HEK293T (cell line): ENCODE measurements around the gene UFC1.

Experiments used
- CTCF ChIA-PET: fragments of 350-600 bp; formaldehyde crosslinking; extraction: SDS; loops from one replicate; lab custom pipeline; 2021; ENCODE audit warnings: antibody characterized with exemption, inconsistent platforms; lab: Yijun Ruan, JAX
- POLR2A ChIA-PET: fragments of 350-600 bp; formaldehyde crosslinking; extraction: SDS; loops from one replicate; lab custom pipeline; 2020; ENCODE audit warnings: antibody characterized with exemption, inconsistent platforms; lab: Yijun Ruan, JAX
- DNase-seq: peaks from one replicate; pipeline ENCODE4 v3.0.0; 2012; ENCODE audit warnings: mixed read lengths; ENCODE audit errors: extremely low spot score
- BHLHE40 ChIP-seq: fragments of 450-650 bp; IDR thresholded peaks from 2 replicates; pipeline ENCODE4 v1.6.1; 2016; ENCODE audit warnings: mild to moderate bottlenecking, moderate library complexity, borderline replicate concordance
- CTBP1 ChIP-seq: fragments of 450-650 bp; IDR thresholded peaks from 2 replicates; pipeline ENCODE4 v1.6.1; 2016; ENCODE audit warnings: borderline replicate concordance
- ELF4 ChIP-seq: fragments of 450-650 bp; IDR thresholded peaks from 2 replicates; pipeline ENCODE4 v1.6.1; 2017; ENCODE audit warnings: antibody characterized with exemption
- FOXK2 ChIP-seq: fragments of 450-650 bp; IDR thresholded peaks from 2 replicates; pipeline ENCODE4 v1.6.1; 2016; ENCODE audit warnings: mild to moderate bottlenecking
- FOXM1 ChIP-seq: fragments of 450-650 bp; IDR thresholded peaks from 2 replicates; pipeline ENCODE4 v1.6.1; 2017; ENCODE audit warnings: mild to moderate bottlenecking, borderline replicate concordance
- HDGF ChIP-seq: fragments of 450-650 bp; IDR thresholded peaks from 2 replicates; pipeline ENCODE4 v1.6.1; 2017; ENCODE audit warnings: antibody characterized with exemption, borderline replicate concordance
- L3MBTL2 ChIP-seq: fragments of 450-650 bp; conservative IDR thresholded peaks from 2 replicates; pipeline ENCODE4 v1.6.1; 2016; ENCODE audit warnings: mild to moderate bottlenecking
- LEF1 ChIP-seq: fragments of 450-650 bp; IDR thresholded peaks from 2 replicates; pipeline ENCODE4 v1.6.1; 2017; ENCODE audit warnings: mild to moderate bottlenecking, borderline replicate concordance
- NFRKB ChIP-seq: fragments of 450-650 bp; IDR thresholded peaks from 2 replicates; pipeline ENCODE4 v1.6.1; 2016; ENCODE audit warnings: mild to moderate bottlenecking, moderate library complexity
- SP1 ChIP-seq: fragments of 450-650 bp; IDR thresholded peaks from 2 replicates; pipeline ENCODE4 v1.6.1; 2017
- SUZ12 ChIP-seq: fragments of 450-650 bp; IDR thresholded peaks from 2 replicates; pipeline ENCODE4 v1.6.1; 2016; ENCODE audit warnings: mild to moderate bottlenecking
- TARDBP ChIP-seq: fragments of 450-650 bp; IDR thresholded peaks from 2 replicates; pipeline ENCODE4 v1.6.1; 2016
- ZNF384 ChIP-seq: fragments of 450-650 bp; IDR thresholded peaks from 2 replicates; pipeline ENCODE4 v1.6.1; 2016
- TF ChIP-seq, protein P1 (sequence below): fragments of 450-650 bp; IDR thresholded peaks from 2 replicates; pipeline ENCODE4 v1.6.1; 2016

Gene UFC1

DNA sequence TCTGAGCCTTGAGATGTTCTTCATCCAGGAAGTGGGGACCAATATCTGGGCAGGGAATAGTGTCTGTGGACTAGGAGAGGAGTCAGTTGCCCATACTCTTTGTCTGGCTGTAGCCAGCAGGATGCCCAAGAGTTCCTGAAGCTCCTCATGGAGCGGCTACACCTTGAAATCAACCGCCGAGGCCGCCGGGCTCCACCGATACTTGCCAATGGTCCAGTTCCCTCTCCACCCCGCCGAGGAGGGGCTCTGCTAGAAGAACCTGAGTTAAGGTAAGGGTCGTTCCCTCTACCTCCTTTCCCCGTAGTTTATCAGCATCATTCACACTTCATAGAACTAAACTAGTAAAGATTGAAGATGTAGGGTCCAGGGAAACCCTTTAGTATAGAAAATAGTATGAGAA lies 9.0 kb downstream of the UFC1 start:
- no peak for DNase-seq
- TF ChIP-seq FOXM1 (no peak), CTBP1 (no peak), BHLHE40 (no peak), TARDBP (no peak), ELF4 (no peak)
- ChIA-PET POLR2A (interaction anchor here (1.2 to 1.3 kb wide), 2 partner anchors 9 to 10 kb away, joined by 3 to 4 read pairs; partner anchors contain the start of gene UFC1), CTCF (no interaction called here)

DNA sequence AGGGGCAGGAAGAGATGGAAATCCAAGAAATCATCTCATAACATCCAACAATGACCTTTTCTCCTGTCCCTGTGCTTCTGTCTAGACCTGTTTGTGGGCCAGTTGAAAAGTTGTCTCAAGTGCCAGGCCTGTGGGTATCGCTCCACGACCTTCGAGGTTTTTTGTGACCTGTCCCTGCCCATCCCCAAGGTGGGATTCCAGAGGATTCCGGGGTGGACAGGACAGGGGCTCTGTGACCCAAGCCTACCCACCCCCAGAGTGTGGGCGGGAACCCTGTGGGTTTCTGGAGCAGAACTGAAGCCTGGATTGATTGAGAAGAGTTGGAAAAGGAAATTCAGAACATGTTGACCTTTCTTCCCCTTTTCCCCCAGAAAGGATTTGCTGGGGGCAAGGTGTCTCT lies 10.0 kb downstream of the UFC1 start:
- no peak for DNase-seq
- TF ChIP-seq, protein P1, sequence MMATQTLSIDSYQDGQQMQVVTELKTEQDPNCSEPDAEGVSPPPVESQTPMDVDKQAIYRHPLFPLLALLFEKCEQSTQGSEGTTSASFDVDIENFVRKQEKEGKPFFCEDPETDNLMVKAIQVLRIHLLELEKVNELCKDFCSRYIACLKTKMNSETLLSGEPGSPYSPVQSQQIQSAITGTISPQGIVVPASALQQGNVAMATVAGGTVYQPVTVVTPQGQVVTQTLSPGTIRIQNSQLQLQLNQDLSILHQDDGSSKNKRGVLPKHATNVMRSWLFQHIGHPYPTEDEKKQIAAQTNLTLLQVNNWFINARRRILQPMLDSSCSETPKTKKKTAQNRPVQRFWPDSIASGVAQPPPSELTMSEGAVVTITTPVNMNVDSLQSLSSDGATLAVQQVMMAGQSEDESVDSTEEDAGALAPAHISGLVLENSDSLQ, result no peak
- TF ChIP-seq LEF1, result no peak
- no peak for TF ChIP-seq L3MBTL2
- TF ChIP-seq NFRKB, result no peak
- no peak for TF ChIP-seq ZNF384
- no peak for TF ChIP-seq FOXK2
- ChIA-PET POLR2A (interaction anchor here (3.3 kb wide), 1 partner anchor 10 kb away, joined by 19 read pairs; the partner anchor contains the start of gene UFC1), CTCF (no interaction called here)

- ChIA-PET CTCF (interaction anchor here (0.5 to 1.7 kb wide), 10 partner anchors 10 to 418 kb away, joined by 3 to 7 read pairs (median 3); partner anchors contain the start of gene UFC1), POLR2A (interaction anchor here (0.8 to 3.8 kb wide), 10 partner anchors 7 to 119 kb away, joined by 3 to 19 read pairs (median 8); partner anchors contain the start of genes B4GALT3, DEDD, NDUFS2 and NIT1)
- no peak for DNase-seq
- TF ChIP-seq SUZ12 (no peak), FOXM1 (no peak), HDGF (no peak), L3MBTL2 (no peak), LEF1 (no peak)
Observed at GRCh38 chr1:161164901-161165610, 11.3 kb downstream of the UFC1 start.

DNA sequence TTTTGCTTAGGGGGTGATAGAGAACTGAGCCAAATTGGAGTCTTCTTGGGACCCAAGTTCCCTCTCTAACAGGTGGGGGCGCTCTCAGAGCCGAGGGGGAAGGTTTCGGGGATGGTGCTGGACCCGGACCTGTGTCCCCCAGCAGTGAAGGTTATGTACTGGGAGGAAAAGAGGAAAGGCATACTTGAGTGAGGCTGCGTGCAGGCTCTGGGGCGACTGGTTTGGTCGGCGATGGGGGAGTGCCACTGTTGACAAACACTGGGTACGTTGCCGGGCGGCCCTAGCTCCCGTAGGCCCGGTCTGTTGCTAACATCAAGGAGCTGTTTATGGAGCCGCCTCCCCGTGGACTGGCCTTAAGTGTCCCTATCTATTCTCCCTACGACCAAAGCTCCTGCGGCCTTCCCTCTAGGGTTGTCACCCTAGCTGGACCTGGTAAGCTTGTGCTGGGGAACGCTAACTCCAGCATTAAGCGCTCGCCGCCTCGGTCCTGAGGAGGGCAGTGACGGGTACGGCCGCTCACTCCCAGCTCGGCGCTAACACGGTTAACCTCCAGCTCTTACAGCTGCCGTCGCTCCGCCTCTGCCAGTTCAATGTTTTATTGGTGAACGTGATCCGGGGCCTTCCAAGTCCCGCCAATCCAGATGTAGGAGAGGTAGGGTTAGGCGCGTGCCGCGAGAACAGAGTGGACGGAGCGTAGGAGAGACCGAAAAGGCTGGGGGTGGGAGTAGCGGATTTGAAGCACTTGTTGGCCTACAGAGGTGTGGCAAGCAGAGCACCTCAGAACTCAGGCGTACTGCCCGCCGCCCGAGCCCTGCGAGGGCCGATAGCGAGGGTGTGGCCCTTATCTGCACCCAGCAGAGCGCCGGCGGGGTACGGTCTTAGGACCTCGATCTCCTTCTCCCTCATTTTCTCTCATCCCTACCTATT lies 12.2 kb downstream of the UFC1 start, which contains the start of gene PPOX:
Gene PPOX (plus strand): TSS at position 685 of the 927 bp plus-strand sequence. CDS start 422 bp downstream, outside the sequence.
- ChIA-PET POLR2A (interaction anchor here (0.8 to 3.8 kb wide), 11 partner anchors 8 to 148 kb away, joined by 3 to 19 read pairs (median 8); partner anchors contain the start of genes B4GALT3, DEDD, NDUFS2 and NIT1), CTCF (interaction anchor here (0.7 to 2.1 kb wide), 13 partner anchors 9 to 168 kb away, joined by 3 to 7 read pairs (median 4); partner anchors contain the start of genes NDUFS2, UFC1 and USF1)
- DNase-seq, result peak; percentile 90
- TF ChIP-seq TARDBP (no peak), LEF1 (no peak), FOXK2 (no peak), L3MBTL2 (peak; percentile 98)
- TF ChIP-seq, protein P1, result peak; percentile 77; the same call in 1 of the 2 replicates

GRCh38 chr1:161166669-161167548 lies 13.1 kb downstream of the UFC1 start:
- POLR2A ChIA-PET, result interaction anchor here (1.0 to 3.8 kb wide), 12 partner anchors 9 to 147 kb away, joined by 3 to 19 read pairs (median 7); partner anchors contain the start of genes B4GALT3, DEDD, NDUFS2 and NIT1
- peak; percentile 45 for DNase-seq
- CTCF ChIA-PET, result interaction anchor here (0.7 to 2.1 kb wide), 6 partner anchors 9 to 169 kb away, joined by 3 to 7 read pairs (median 4); partner anchors contain the start of genes NDUFS2 and USF1
- TF ChIP-seq ZNF384, result no peak
- TF ChIP-seq L3MBTL2, result peak; percentile 35; the same call in 1 of the 2 replicates

- CTCF ChIA-PET, result no interaction called here
- POLR2A ChIA-PET, result no interaction called here
- DNase-seq, result no peak
- no peak for TF ChIP-seq SP1
- no peak for TF ChIP-seq L3MBTL2
- no peak for TF ChIP-seq FOXM1
- no peak for TF ChIP-seq SUZ12
- no peak for TF ChIP-seq CTBP1
Observed at GRCh38 chr1:161168906-161169305, 15.1 kb downstream of the UFC1 start.
